ENCODE measurements around the gene HES7.

GRCh38 chr17:8128125-8128784, 4.3 kb upstream of the HES7 start:
- TF ChIP-seq POLR2A (IDR thresholded peaks at IDR 0.05; ENCODE audit: low read length): no peak
- no peak for TF ChIP-seq GATA1 (IDR thresholded peaks at IDR 0.05; ENCODE audit: low read depth, low read length)
